Astrocyte of the spinal cord (primary cell): ENCODE data around the gene ERC2.

ENCODE experiments used
- DNase-seq: peaks from one replicate; pipeline ENCODE4 v3.0.0; 2011; ENCODE audit warnings: low read depth, low spot score
- H3K4me3 ChIP-seq: 2 replicates; pipeline ENCODE4 v1.5.1; 2011; ENCODE audit warnings: low read depth, mild to moderate bottlenecking, low read length, moderate library complexity
- in situ Hi-C: cut with HindIII; loops from 2 replicates; pipeline ENCODE4 v1.10.0; 2017; ENCODE audit warnings: low sequenced_read_pairs
- TF ChIP-seq, protein P1 (sequence below): IDR thresholded peaks from 2 replicates; pipeline ENCODE4 v1.5.1; 2012; ENCODE audit warnings: low read depth, mild to moderate bottlenecking, low read length, inconsistent platforms

ERC2 gene

GRCh38 chr3:55697177-55697865, 770.9 kb downstream of the ERC2 start:
- in situ Hi-C loops: no loop called here
- no peak overlapping the region for H3K4me3 ChIP-seq
- DNase-seq: no peak
- TF ChIP-seq, protein P1, sequence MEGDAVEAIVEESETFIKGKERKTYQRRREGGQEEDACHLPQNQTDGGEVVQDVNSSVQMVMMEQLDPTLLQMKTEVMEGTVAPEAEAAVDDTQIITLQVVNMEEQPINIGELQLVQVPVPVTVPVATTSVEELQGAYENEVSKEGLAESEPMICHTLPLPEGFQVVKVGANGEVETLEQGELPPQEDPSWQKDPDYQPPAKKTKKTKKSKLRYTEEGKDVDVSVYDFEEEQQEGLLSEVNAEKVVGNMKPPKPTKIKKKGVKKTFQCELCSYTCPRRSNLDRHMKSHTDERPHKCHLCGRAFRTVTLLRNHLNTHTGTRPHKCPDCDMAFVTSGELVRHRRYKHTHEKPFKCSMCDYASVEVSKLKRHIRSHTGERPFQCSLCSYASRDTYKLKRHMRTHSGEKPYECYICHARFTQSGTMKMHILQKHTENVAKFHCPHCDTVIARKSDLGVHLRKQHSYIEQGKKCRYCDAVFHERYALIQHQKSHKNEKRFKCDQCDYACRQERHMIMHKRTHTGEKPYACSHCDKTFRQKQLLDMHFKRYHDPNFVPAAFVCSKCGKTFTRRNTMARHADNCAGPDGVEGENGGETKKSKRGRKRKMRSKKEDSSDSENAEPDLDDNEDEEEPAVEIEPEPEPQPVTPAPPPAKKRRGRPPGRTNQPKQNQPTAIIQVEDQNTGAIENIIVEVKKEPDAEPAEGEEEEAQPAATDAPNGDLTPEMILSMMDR: no peak

GRCh38 chr3:55692957-55693558, 775.2 kb downstream of the ERC2 start:
- TF ChIP-seq, protein P1: no peak
- in situ Hi-C loops: no loop called here
- no peak overlapping the region for H3K4me3 ChIP-seq
- peak; percentile 58 for DNase-seq

DNA sequence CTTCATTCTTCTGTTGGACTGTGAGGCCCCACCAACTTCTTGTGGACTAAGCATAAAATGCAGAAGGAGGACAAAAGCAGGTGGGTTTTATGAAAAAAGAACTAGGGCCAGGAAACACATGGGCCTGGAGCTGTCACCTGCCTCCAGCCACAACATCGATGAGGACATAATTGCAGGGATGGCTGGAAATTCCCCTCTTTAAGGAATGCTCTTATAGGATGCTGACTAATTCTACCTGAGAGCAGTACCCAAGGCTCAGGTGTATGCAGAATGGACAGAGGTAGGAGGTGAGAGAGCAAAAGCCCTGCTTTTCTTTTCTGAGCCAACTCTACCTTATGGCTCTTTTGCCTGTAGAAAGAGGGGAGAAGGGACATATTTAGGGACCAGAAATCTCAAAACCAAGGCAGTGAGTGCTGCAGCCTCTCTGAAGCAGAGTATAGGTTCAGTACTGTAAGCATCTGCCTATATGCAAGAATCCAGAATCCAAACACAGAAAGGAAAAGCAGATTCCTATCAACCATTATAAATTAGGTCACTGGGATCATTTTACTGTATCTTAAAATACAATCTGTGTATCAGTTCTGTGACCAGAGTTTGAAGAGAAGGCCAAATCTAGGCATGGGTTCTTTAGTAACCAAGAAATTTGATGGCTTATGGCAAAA, 775.8 kb downstream of the ERC2 start:
- TF ChIP-seq, protein P1: no peak
- DNase-seq: no peak
- H3K4me3 ChIP-seq: no peak overlapping the region
- in situ Hi-C loops: no loop called here

DNA sequence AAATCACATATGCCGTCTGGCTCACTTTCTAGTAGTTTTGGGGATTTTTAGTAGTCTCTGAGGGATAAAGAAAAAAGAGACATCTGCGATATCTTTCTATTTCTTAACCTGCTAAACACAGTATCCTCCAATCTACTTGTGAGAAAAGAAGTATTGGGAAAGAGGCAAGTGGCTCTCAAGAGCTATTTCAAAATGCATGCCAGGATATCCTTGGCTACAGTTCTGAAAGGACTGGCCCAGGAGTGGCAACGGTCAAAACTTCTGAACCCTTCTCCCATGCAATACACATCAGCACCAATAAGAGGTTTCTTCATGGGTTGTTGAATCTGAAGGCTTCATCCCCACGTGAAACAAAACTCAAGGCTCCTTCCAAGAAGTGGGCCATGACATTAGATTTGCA, 777.1 kb downstream of the ERC2 start:
- TF ChIP-seq, protein P1: no peak
- DNase-seq: no peak
- H3K4me3 ChIP-seq: no peak overlapping the region
- in situ Hi-C loops: no loop called here

- no peak for DNase-seq
- TF ChIP-seq, protein P1: no peak
- no peak overlapping the region for H3K4me3 ChIP-seq
- in situ Hi-C loops: no loop called here
Measured at GRCh38 chr3:55690726-55691125, 777.5 kb downstream of the ERC2 start.

GRCh38 chr3:55690177-55690576, 778.1 kb downstream of the ERC2 start:
- TF ChIP-seq, protein P1: no peak
- no peak for DNase-seq
- no peak overlapping the region for H3K4me3 ChIP-seq
- in situ Hi-C loops: no loop called here
